ENCODE data around the gene METTL8.

The METTL8 gene

GRCh38 chr2:171308280-171309054 is 125.3 kb downstream of the METTL8 start:
- DNase-seq = no peak

- no peak for DNase-seq
Observed at GRCh38 chr2:171307560-171307959, 126.2 kb downstream of the METTL8 start.

GRCh38 chr2:171297956-171298355 is 135.8 kb downstream of the METTL8 start:
- DNase-seq = no peak

GRCh38 chr2:171294608-171295007 is 139.2 kb downstream of the METTL8 start:
- DNase-seq = no peak

GRCh38 chr2:171293661-171294060 is 140.1 kb downstream of the METTL8 start:
- DNase-seq = no peak

- DNase-seq = no peak
Observed at GRCh38 chr2:171289991-171290390, 143.8 kb downstream of the METTL8 start.

- no peak for DNase-seq
Observed at GRCh38 chr2:171289316-171289715, 144.5 kb downstream of the METTL8 start.

GRCh38 chr2:171287611-171288010 is 146.2 kb downstream of the METTL8 start:
- DNase-seq = no peak

GRCh38 chr2:171287036-171287571 is 146.7 kb downstream of the METTL8 start:
- no peak for DNase-seq

GRCh38 chr2:171281110-171281509 is 152.7 kb downstream of the METTL8 start:
- no peak for DNase-seq

- DNase-seq = no peak
Observed at GRCh38 chr2:171279983-171280790, 153.6 kb downstream of the METTL8 start.

GRCh38 chr2:171274757-171275156 is 159.0 kb downstream of the METTL8 start:
- DNase-seq = no peak

- no peak for DNase-seq
Observed at GRCh38 chr2:171271971-171272436, 161.8 kb downstream of the METTL8 start.

GRCh38 chr2:171271386-171271785 is 162.4 kb downstream of the METTL8 start:
- DNase-seq = no peak

- no peak for DNase-seq
Observed at GRCh38 chr2:171267855-171268629, 165.7 kb downstream of the METTL8 start.

Data from stimulated activated CD8-positive, alpha-beta memory T cell treated with anti-CD3 and anti-CD28 coated beads, Interleukin-4, amount 100 ng/mL, for 48 hours (primary cell).